Mesothelial cell of epicardium (in vitro differentiated cells): ENCODE measurements around the gene CDH26. TPM values are rescaled to one million over a fixed set of nuclear protein-coding genes. Genes with fewer than 3 reads are reported as not detected.

ENCODE experiments used
- DNase-seq, 2 experiments: peaks; one replicate each; pipeline ENCODE4 v3.0.0; 2021; ENCODE audit warnings: low spot score in 2 of 2; ENCODE audit not compliant: unreplicated experiment in 2 of 2
- H3K27ac Mint-ChIP-seq: 2 replicates; pipeline ENCODE4 v1.8.0; 2021; ENCODE audit warnings: mixed read lengths
- H3K27me3 Mint-ChIP-seq: 2 replicates; pipeline ENCODE4 v1.8.0; 2021; ENCODE audit warnings: low read depth, mixed read lengths
- H3K36me3 Mint-ChIP-seq: 2 replicates; pipeline ENCODE4 v1.8.0; 2021; ENCODE audit warnings: mixed read lengths
- H3K4me1 Mint-ChIP-seq: 2 replicates; pipeline ENCODE4 v1.8.0; 2021; ENCODE audit warnings: mixed read lengths
- H3K4me3 Mint-ChIP-seq: 2 replicates; pipeline ENCODE4 v1.8.0; 2021; ENCODE audit warnings: mild to moderate bottlenecking, moderate library complexity, mixed read lengths
- H3K9me3 Mint-ChIP-seq: 2 replicates; pipeline ENCODE4 v1.8.0; 2021; ENCODE audit warnings: mixed read lengths
- CTCF ChIP-seq: fragments of 200-600 bp; sonication (generic); IDR thresholded peaks from one replicate; pipeline ENCODE4 v1.5.0; 2021; ENCODE audit warnings: antibody characterized with exemption; ENCODE audit not compliant: unreplicated experiment
- total RNA-seq: library from RNA; stranded (reverse); gene quantifications from 3 replicates; pipeline ENCODE4 v1.2.1, GENCODE V29; 2021

CDH26 gene
- total RNA-seq, 1 donor from 2014 or later: 0.49 TPM

- DNase-seq: no peak
- no peak overlapping the region for H3K27ac Mint-ChIP-seq
- peaks cover 5% of the 10 kb centered on the region for H3K27me3 Mint-ChIP-seq
- no peak for TF ChIP-seq CTCF
- no peak overlapping the region for H3K4me3 Mint-ChIP-seq
- H3K4me1 Mint-ChIP-seq: no peaks in the 10 kb centered on the region
- H3K36me3 Mint-ChIP-seq: no peaks in the 10 kb centered on the region
- H3K9me3 Mint-ChIP-seq: peaks cover 7% of the 10 kb centered on the region
These were observed 66.0 kb downstream of the CDH26 start for GRCh38 chr20:60024245-60024644.

GRCh38 chr20:60024801-60025200, 66.6 kb downstream of the CDH26 start:
- H3K27ac Mint-ChIP-seq: no peak overlapping the region
- no peaks in the 10 kb centered on the region for H3K36me3 Mint-ChIP-seq
- H3K27me3 Mint-ChIP-seq: peaks cover 5% of the 10 kb centered on the region
- H3K9me3 Mint-ChIP-seq: peaks cover 3% of the 10 kb centered on the region
- DNase-seq: no peak
- TF ChIP-seq CTCF: no peak
- H3K4me1 Mint-ChIP-seq: no peaks in the 10 kb centered on the region
- no peak overlapping the region for H3K4me3 Mint-ChIP-seq

- H3K4me3 Mint-ChIP-seq: no peak overlapping the region
- no peaks in the 10 kb centered on the region for H3K36me3 Mint-ChIP-seq
- TF ChIP-seq CTCF: no peak
- DNase-seq: no peak
- peaks cover 3% of the 10 kb centered on the region for H3K9me3 Mint-ChIP-seq
- H3K27ac Mint-ChIP-seq: no peak overlapping the region
- peaks cover 5% of the 10 kb centered on the region for H3K27me3 Mint-ChIP-seq
- no peaks in the 10 kb centered on the region for H3K4me1 Mint-ChIP-seq
These were observed 67.8 kb downstream of the CDH26 start for GRCh38 chr20:60026010-60026409.

- no peak overlapping the region for H3K27ac Mint-ChIP-seq
These were observed 72.2 kb downstream of the CDH26 start for GRCh38 chr20:60030471-60030870.

GRCh38 chr20:60031107-60031506, 72.9 kb downstream of the CDH26 start:
- no peak overlapping the region for H3K4me3 Mint-ChIP-seq
- no peak for TF ChIP-seq CTCF

More at GRCh38 chr20:60030471-60030870, 72.2 kb downstream of the CDH26 start:
- H3K9me3 Mint-ChIP-seq: peaks cover 3% of the 10 kb centered on the region
- peaks cover 2% of the 10 kb centered on the region for H3K4me1 Mint-ChIP-seq
- H3K27me3 Mint-ChIP-seq: peaks cover 6% of the 10 kb centered on the region
- H3K36me3 Mint-ChIP-seq: no peaks in the 10 kb centered on the region
- TF ChIP-seq CTCF: no peak
- DNase-seq: no peak
- H3K4me3 Mint-ChIP-seq: no peak overlapping the region

More at GRCh38 chr20:60031107-60031506, 72.9 kb downstream of the CDH26 start:
- no peak for DNase-seq
- no peaks in the 10 kb centered on the region for H3K36me3 Mint-ChIP-seq
- H3K9me3 Mint-ChIP-seq: peaks cover 2% of the 10 kb centered on the region
- H3K27ac Mint-ChIP-seq: no peak overlapping the region
- peaks cover 7% of the 10 kb centered on the region for H3K27me3 Mint-ChIP-seq
- H3K4me1 Mint-ChIP-seq: peaks cover 2% of the 10 kb centered on the region
